ENCODE results near the gene MTA1.

DNA sequence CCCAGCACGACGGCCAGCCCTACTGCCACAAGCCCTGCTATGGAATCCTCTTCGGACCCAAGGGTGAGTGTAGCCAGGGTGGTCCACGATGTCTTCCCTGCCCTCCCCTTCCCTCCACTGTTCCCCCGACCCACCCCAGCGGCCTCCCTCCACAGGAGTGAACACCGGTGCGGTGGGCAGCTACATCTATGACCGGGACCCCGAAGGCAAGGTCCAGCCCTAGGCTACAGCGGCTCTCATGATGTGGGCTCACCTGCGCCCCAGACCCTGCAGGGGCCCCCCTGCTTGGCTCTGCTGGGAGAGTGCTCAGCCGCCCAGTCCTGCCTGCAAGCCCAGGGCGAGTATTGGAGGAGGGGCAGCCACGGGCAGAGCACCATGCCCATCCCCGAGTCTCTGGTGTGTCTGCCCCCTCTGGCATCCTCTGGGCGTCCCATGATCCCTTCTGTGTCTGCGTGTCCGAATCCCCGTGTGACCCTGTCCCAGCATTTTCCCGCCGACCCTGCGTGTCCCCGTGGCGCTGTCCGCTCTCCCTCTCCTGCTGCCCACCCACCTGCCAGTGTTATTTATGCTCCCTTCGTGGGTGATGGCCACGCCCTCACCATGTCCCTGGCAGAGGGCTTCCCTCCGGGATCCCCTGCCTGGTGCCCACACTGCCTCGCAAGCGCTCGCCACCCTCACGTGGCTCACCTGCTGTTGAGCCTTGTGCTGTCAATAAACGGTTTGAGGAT, 60.0 kb downstream of the MTA1 start:
- TF ChIP-seq CTCF (IDR thresholded peaks at IDR 0.05) (no peak), POLR2A (IDR thresholded peaks at IDR 0.05) (no peak)

All from upper lobe of left lung (tissue), 4 donors.